Spleen (tissue), 7 donors: ENCODE measurements around the gene TAS2R13.

ENCODE experiments used
- CTCF ChIP-seq, 11 experiments: fragments of 200-600 bp in 7 of 11; fragments of 450-650 bp in 4 of 11; sonication (generic) in 4 of 11; IDR thresholded peaks in 8 of 11; conservative IDR thresholded peaks in 3 of 11; 1 replicate in 7 of 11; 2 replicates in 4 of 11; pipeline versions ENCODE4 v1.4.0 to v1.8.0; 2016 to 2021; ENCODE audit warnings: antibody characterized with exemption in 11 of 11, inconsistent platforms in 4 of 11, mild to moderate bottlenecking in 1 of 11
- POLR2A ChIP-seq, 3 donors: fragments of 450-650 bp; IDR thresholded peaks; one replicate each; pipeline ENCODE4 v1.5.1; 2017; ENCODE audit warnings: antibody characterized with exemption in 3 of 3, mild to moderate bottlenecking in 1 of 3
- POLR2AphosphoS5 ChIP-seq, 3 donors: sonication (generic); formaldehyde crosslinking; IDR thresholded peaks; one replicate each; pipeline ENCODE4 v1.5.1; 2017; ENCODE audit warnings: antibody characterized with exemption in 3 of 3
- donor health status: DM: no; HTN: no; CAD: no; lungs with moderate emphysema.
- donor health status: DM: no; HTN: no; CAD: no.
- donor health status: DM: no; HTN: no; CAD: no.

GRCh38 chr12:10889226-10889625 lies 20.1 kb downstream of the TAS2R13 start:
- TF ChIP-seq POLR2A (IDR thresholded peaks at IDR 0.05) (no peak), CTCF (IDR thresholded peaks at IDR 0.05 in 8 of 11, conservative IDR thresholded peaks at IDR 0.05 in 3 of 11) (no peak), POLR2AphosphoS5 (IDR thresholded peaks at IDR 0.05) (no peak)
